ENCODE results near the gene LTC4S. TPM values are rescaled to one million over a fixed set of nuclear protein-coding genes. Genes with fewer than 3 reads are reported as not detected.

LTC4S gene
- total RNA-seq, 1 donor from 2014 or later, result 0.26 TPM

GRCh38 chr5:179822059-179822432 is 28.3 kb downstream of the LTC4S start:
- Histone ChIP-seq H3K27me3 (ENCODE audit: control insufficient read depth, insufficient read depth, low read length) (no peaks in the 10 kb centered on the region), H3K36me3 (ENCODE audit: control insufficient read depth, insufficient read depth, low read length) (peaks cover 40% of the 10 kb centered on the region), H3K4me3 (ENCODE audit: low read depth, low read length) (peak overlapping the region; percentile 92)
- FAIRE-seq, result no peak
- DNase-seq (ENCODE audit: low read depth), result no peak
- no peak for TF ChIP-seq CTCF (IDR thresholded peaks at IDR 0.05; ENCODE audit: insufficient read depth, low read length, severe bottlenecking)

- TF ChIP-seq CTCF (IDR thresholded peaks at IDR 0.05; ENCODE audit: insufficient read depth, low read length, severe bottlenecking), result no peak
- Histone ChIP-seq H3K36me3 (ENCODE audit: control insufficient read depth, insufficient read depth, low read length) (peaks cover 41% of the 10 kb centered on the region), H3K27me3 (ENCODE audit: control insufficient read depth, insufficient read depth, low read length) (no peaks in the 10 kb centered on the region), H3K4me3 (ENCODE audit: low read depth, low read length) (peak overlapping the region; percentile 92)
- DNase-seq (ENCODE audit: low read depth) (no peak), FAIRE-seq (no peak)
Observed at GRCh38 chr5:179822444-179822990, 28.7 kb downstream of the LTC4S start.

- FAIRE-seq, result no peak
Observed at GRCh38 chr5:179823937-179824744, 30.4 kb downstream of the LTC4S start.

GRCh38 chr5:179824745-179825112 is 30.9 kb downstream of the LTC4S start:
- DNase-seq (ENCODE audit: low read depth) (no peak), FAIRE-seq (no peak)
- TF ChIP-seq CTCF (IDR thresholded peaks at IDR 0.05; ENCODE audit: insufficient read depth, low read length, severe bottlenecking), result no peak
- Histone ChIP-seq H3K4me3 (ENCODE audit: low read depth, low read length) (no peak overlapping the region), H3K36me3 (ENCODE audit: control insufficient read depth, insufficient read depth, low read length) (peaks cover 54% of the 10 kb centered on the region), H3K27me3 (ENCODE audit: control insufficient read depth, insufficient read depth, low read length) (no peaks in the 10 kb centered on the region)

More at GRCh38 chr5:179823937-179824744, 30.4 kb downstream of the LTC4S start:
- Histone ChIP-seq H3K36me3 (ENCODE audit: control insufficient read depth, insufficient read depth, low read length) (peaks cover 52% of the 10 kb centered on the region), H3K4me3 (ENCODE audit: low read depth, low read length) (no peak overlapping the region), H3K27me3 (ENCODE audit: control insufficient read depth, insufficient read depth, low read length) (no peaks in the 10 kb centered on the region)
- DNase-seq (ENCODE audit: low read depth), result no peak
- no peak for TF ChIP-seq CTCF (IDR thresholded peaks at IDR 0.05; ENCODE audit: insufficient read depth, low read length, severe bottlenecking)

- no peak for DNase-seq (ENCODE audit: low read depth)
- H3K4me3 ChIP-seq (ENCODE audit: low read depth, low read length), result no peak overlapping the region
- TF ChIP-seq CTCF (IDR thresholded peaks at IDR 0.05; ENCODE audit: insufficient read depth, low read length, severe bottlenecking), result no peak
- no peaks in the 10 kb centered on the region for H3K27me3 ChIP-seq (ENCODE audit: control insufficient read depth, insufficient read depth, low read length)
- no peak for FAIRE-seq
- peaks cover 57% of the 10 kb centered on the region for H3K36me3 ChIP-seq (ENCODE audit: control insufficient read depth, insufficient read depth, low read length)
Observed at GRCh38 chr5:179825655-179826182, 31.9 kb downstream of the LTC4S start.
